K562 (cell line): ENCODE measurements around the gene SLC25A10. TPM values are rescaled to one million over a fixed set of nuclear protein-coding genes. Genes with fewer than 3 reads are reported as not detected.

Source experiments
- ASH1L ChIP-seq: fragments of 450-650 bp; IDR thresholded peaks from 2 replicates; pipeline ENCODE4 v1.6.1; 2018; ENCODE audit warnings: borderline replicate concordance, mild to moderate bottlenecking, low read depth; ENCODE audit not compliant: partially characterized antibody
- CEBPG ChIP-seq, 3 experiments: fragments of 200-800 bp in 1 of 3; sonication (Bioruptor generic) in 1 of 3; sonication (generic) in 1 of 3; formaldehyde crosslinking in 1 of 3; IDR thresholded peaks in 2 of 3; conservative IDR thresholded peaks in 1 of 3; 2 replicates each; pipeline versions ENCODE4 v1.6.1 to v1.8.0; 2016 to 2022; ENCODE audit warnings: missing compliant biosample characterization in 2 of 3, missing genetic modification characterization in 2 of 3, mild to moderate bottlenecking in 1 of 3, missing genetic modification reagents in 1 of 3
- CTBP1 ChIP-seq: fragments of 450-650 bp; IDR thresholded peaks from 2 replicates; pipeline ENCODE4 v1.6.1; 2016; ENCODE audit warnings: borderline replicate concordance
- FOXK1 ChIP-seq: sonication (generic); formaldehyde crosslinking; IDR thresholded peaks from 2 replicates; pipeline ENCODE4 v1.8.0; 2022; ENCODE audit warnings: missing genetic modification reagents, mild to moderate bottlenecking, borderline replicate concordance
- GABPB2 ChIP-seq: fragments of 250-450 bp; sonication (Bioruptor Pico); conservative IDR thresholded peaks from 2 replicates; pipeline ENCODE4 v1.5.1; 2021; ENCODE audit warnings: mild to moderate bottlenecking
- NBN ChIP-seq: fragments of 450-650 bp; IDR thresholded peaks from 2 replicates; pipeline ENCODE4 v1.6.1; 2016; ENCODE audit warnings: low read depth, mild to moderate bottlenecking
- NCOA6 ChIP-seq: fragments of 450-650 bp; IDR thresholded peaks from 2 replicates; pipeline ENCODE4 v1.6.1; 2017; ENCODE audit warnings: mild to moderate bottlenecking
- PRPF4 ChIP-seq: fragments of 200-400 bp; formaldehyde crosslinking; IDR thresholded peaks from one replicate; pipeline ENCODE4 v1.6.1; 2017; ENCODE audit warnings: low read length, low read depth, mild to moderate bottlenecking; ENCODE audit not compliant: insufficient read depth, poor library complexity, severe bottlenecking
- RBM34 ChIP-seq: fragments of 200-400 bp; formaldehyde crosslinking; IDR thresholded peaks from 2 replicates; pipeline ENCODE4 v1.6.1; 2018; ENCODE audit warnings: low read length, borderline replicate concordance; ENCODE audit not compliant: insufficient read depth
- RNF2 ChIP-seq: sonication (generic); IDR thresholded peaks from 2 replicates; pipeline ENCODE4 v1.6.1; 2016
- SMAD2 ChIP-seq: fragments of 150-350 bp; IDR thresholded peaks from 2 replicates; pipeline ENCODE4 v1.6.1; 2014; ENCODE audit warnings: low read depth, mild to moderate bottlenecking, low read length
- TAF15 ChIP-seq: fragments of 200-400 bp; formaldehyde crosslinking; IDR thresholded peaks from 2 replicates; pipeline ENCODE4 v1.6.1; 2017; ENCODE audit warnings: mild to moderate bottlenecking, low read depth, low read length, moderate library complexity
- TEAD4 ChIP-seq, 2 experiments: sonication (generic) in 1 of 2; formaldehyde crosslinking in 1 of 2; IDR thresholded peaks; 2 replicates each; pipeline versions ENCODE4 v1.6.1 to v1.8.0; 2012 to 2022; ENCODE audit warnings: borderline replicate concordance in 1 of 2, inconsistent platforms in 1 of 2, low read length in 1 of 2, mild to moderate bottlenecking in 1 of 2, missing genetic modification reagents in 1 of 2
- TRIM28 ChIP-seq: fragments of 450-650 bp; IDR thresholded peaks from 2 replicates; pipeline ENCODE4 v1.6.1; 2017
- ZFP30 ChIP-seq: fragments of 250-450 bp; sonication (Bioruptor Pico); IDR thresholded peaks from 2 replicates; pipeline ENCODE4 v1.8.0; 2022; ENCODE audit warnings: moderate library complexity, mild to moderate bottlenecking, inconsistent platforms, borderline replicate concordance
- ZKSCAN8 ChIP-seq: fragments of 200-800 bp; sonication (Bioruptor generic); IDR thresholded peaks from 2 replicates; pipeline ENCODE4 v1.6.1; 2016; ENCODE audit warnings: missing genetic modification characterization, missing compliant biosample characterization
- ZNF316 ChIP-seq: fragments of 450-650 bp; IDR thresholded peaks from 2 replicates; pipeline ENCODE4 v1.6.1; 2016
- polyA plus RNA-seq, 8 experiments: library from polyadenylated mRNA; depleted of rRNA in 4 of 8; stranded (reverse) in 5 of 8; unstranded in 3 of 8; fragments of >200 nt; fragmentation: Nextera tagmentation in 2 of 8; fragmentation: Illumina TruSeq in 1 of 8; extraction: Ambion mirVana in 2 of 8; extraction: Trizol in 1 of 8; gene quantifications; 2 replicates each; pipeline versions ENCODE4 v1.2.1 to v1.2.3, GENCODE V29; 2011 to 2014; ENCODE audit warnings: inconsistent platforms in 1 of 8, missing spikeins in 1 of 8
- total RNA-seq, 7 experiments: library from RNA; depleted of rRNA in 6 of 7; stranded (reverse); fragments of >200 nt in 6 of 7; fragmentation: Illumina TruSeq in 2 of 7; extraction: Trizol in 2 of 7; gene quantifications; 2 replicates each; pipeline versions ENCODE4 v1.2.1 to v1.2.3, GENCODE V29; 2011 to 2021; ENCODE audit warnings: low replicate concordance in 1 of 7
- TF ChIP-seq, protein P1 (sequence below), 2 experiments: fragments of 450-650 bp; IDR thresholded peaks; 2 replicates each; pipeline ENCODE4 v1.6.1; 2016; ENCODE audit warnings: mild to moderate bottlenecking in 2 of 2, borderline replicate concordance in 1 of 2, low read depth in 1 of 2, moderate library complexity in 1 of 2
- TF ChIP-seq, protein P2 (sequence below): sonication (generic); formaldehyde crosslinking; IDR thresholded peaks from 2 replicates; pipeline ENCODE4 v1.8.0; 2022; ENCODE audit warnings: mild to moderate bottlenecking, missing genetic modification reagents

Gene SLC25A10
- total and polyA plus RNA-seq, 9 of the 15 experiments (the other 6 are each of a cell fraction or from before 2014, with no cell fraction given): 0.10 to 85.6 (median 34.3) TPM

DNA sequence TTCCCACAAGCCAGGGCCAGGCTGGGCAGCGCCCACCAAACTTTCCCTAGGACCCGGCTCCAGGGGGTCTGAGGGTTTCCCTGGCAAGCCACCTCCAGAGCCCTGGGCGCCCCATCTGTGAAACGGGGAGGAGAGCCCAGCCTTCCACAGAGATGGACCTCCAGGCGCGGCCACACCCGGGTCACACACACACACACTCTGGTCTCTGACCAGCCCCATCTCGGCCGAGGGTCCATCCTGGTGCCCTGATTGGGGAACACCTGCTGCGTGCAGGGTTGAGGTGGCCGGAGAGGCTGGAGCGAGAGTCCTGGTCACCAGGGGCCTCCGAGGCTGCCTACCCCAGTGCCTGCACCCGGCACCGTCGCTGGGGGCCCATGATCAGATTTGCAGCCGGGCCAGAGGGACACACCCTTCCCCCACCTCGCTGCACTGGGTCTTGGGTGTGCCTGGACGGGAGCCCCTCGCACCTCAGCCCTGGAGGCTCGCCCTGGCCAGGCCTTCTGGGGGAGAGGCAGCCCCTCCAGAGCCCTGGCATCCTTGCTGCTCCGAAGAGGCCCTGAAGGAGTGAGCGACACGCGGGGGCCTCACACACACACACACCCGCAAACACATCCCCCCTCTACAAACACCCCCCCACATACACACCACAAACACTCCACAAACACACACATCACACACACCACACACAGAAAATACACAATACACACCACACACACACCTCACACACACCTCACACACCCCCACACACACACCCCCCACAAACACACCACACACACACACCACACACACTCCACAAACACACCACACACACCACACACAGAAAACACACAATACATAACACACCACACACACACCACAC is 29.7 kb downstream of the SLC25A10 start (continued):
- TF ChIP-seq TEAD4 (IDR thresholded peaks at IDR 0.05; ENCODE audit: low read length): no peak
- TF ChIP-seq TEAD4 (CRISPR knock-in tag; IDR thresholded peaks at IDR 0.05; ENCODE audit: borderline replicate concordance): no peak
- TF ChIP-seq RNF2: no peak
- TF ChIP-seq ASH1L: no peak
- TF ChIP-seq ZKSCAN8: no peak
- TF ChIP-seq CTBP1: 0 out of 2 replicates have a peak, but pooled peaks have one; percentile 9
- no peak for TF ChIP-seq FOXK1
- TF ChIP-seq, protein P1, sequence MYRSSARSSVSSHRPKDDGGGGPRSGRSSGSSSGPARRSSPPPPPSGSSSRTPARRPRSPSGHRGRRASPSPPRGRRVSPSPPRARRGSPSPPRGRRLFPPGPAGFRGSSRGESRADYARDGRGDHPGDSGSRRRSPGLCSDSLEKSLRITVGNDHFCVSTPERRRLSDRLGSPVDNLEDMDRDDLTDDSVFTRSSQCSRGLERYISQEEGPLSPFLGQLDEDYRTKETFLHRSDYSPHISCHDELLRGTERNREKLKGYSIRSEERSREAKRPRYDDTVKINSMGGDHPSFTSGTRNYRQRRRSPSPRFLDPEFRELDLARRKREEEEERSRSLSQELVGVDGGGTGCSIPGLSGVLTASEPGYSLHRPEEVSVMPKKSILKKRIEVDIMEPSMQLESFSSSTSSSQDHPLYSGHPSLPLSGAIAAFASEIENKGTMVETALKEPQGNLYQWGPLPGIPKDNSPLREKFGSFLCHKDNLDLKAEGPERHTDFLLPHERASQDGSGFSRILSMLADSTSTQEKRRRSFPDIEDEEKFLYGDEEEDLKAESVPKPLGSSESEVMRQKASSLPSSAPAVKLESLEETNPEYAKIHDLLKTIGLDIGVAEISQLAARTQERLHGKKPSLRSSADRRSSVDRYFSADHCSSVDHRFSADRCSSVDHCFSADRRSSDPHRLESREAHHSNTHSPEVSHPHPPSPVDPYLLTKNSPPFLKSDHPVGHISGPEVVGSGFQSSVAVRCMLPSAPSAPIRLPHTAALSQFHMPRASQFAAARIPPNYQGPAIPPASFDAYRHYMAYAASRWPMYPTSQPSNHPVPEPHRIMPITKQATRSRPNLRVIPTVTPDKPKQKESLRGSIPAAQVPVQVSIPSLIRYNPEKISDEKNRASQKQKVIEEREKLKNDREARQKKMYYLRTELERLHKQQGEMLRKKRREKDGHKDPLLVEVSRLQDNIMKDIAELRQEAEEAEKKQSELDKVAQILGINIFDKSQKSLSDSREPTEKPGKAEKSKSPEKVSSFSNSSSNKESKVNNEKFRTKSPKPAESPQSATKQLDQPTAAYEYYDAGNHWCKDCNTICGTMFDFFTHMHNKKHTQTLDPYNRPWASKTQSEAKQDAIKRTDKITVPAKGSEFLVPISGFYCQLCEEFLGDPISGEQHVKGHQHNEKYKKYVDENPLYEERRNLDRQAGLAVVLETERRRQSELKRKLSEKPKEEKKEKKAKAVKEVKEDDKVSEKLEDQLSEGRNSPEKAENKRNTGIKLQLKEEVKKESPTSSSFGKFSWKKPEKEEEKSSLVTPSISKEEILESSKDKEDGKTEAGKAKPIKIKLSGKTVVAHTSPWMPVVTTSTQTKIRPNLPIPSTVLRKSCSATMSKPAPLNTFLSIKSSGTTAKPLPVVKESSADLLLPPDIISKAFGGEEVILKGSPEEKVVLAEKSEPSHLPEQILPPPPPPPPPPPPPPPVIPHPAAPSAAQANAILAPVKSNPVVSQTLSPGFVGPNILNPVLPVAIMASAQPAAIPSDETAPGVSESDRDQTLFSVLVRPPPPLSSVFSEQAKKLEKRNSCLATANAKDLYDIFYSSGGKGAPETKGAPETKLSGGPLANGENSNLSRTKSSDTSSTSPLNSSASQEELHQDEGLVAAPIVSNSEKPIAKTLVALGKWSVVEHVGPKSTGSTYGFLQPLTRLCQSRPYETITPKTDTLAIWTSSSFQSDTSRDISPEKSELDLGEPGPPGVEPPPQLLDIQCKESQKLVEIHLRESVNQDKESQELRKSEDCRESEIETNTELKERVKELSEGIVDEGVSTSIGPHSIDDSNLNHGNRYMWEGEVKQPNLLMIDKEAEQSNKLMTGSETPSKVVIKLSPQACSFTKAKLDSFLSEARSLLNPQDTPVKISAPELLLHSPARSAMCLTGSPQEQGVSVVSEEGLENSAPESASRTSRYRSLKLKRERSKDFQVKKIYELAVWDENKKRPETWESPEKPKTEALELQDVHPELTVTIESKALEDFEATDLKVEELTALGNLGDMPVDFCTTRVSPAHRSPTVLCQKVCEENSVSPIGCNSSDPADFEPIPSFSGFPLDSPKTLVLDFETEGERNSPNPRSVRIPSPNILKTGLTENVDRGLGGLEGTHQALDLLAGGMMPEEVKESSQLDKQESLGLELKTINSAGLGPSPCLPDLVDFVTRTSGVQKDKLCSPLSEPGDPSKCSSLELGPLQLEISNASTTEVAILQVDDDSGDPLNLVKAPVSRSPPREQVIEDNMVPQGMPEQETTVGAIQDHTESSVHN (IDR thresholded peaks at IDR 0.05; ENCODE audit: borderline replicate concordance in 1 of 2, low read depth in 1 of 2): no peak
- no peak for TF ChIP-seq CEBPG (CRISPR knock-in tag; IDR thresholded peaks at IDR 0.05)
- no peak for TF ChIP-seq CEBPG (tag; conservative IDR thresholded peaks at IDR 0.05 in 1 of 2, IDR thresholded peaks at IDR 0.05 in 1 of 2)
- TF ChIP-seq, protein P2, sequence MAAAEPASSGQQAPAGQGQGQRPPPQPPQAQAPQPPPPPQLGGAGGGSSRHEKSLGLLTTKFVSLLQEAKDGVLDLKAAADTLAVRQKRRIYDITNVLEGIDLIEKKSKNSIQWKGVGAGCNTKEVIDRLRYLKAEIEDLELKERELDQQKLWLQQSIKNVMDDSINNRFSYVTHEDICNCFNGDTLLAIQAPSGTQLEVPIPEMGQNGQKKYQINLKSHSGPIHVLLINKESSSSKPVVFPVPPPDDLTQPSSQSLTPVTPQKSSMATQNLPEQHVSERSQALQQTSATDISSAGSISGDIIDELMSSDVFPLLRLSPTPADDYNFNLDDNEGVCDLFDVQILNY (CRISPR knock-in tag): no peak
- TF ChIP-seq ZNF316: no peak
- no peak for TF ChIP-seq RBM34
- no peak for TF ChIP-seq GABPB2 (CRISPR knock-in tag)
- TF ChIP-seq NBN: no peak
- TF ChIP-seq NCOA6: no peak
- no peak for TF ChIP-seq TAF15
- TF ChIP-seq SMAD2: no peak
- TF ChIP-seq PRPF4: no peak
- TF ChIP-seq TRIM28: no peak
- TF ChIP-seq ZFP30: no peak
